ENCODE data around the gene FAAP20.
A peak's percentile ranks its signal among the peaks of the same experiment; 100 is the strongest.

Gene FAAP20

GRCh38 chr1:2165646-2166045, 28.9 kb downstream of the FAAP20 start:
- DNase-seq (ENCODE audit: low spot score in 2 of 2) (no peak), ATAC-seq (ENCODE audit: low read depth) (no peak)
- Mint-ChIP-seq H3K27ac (no peak overlapping the region), H3K9me3 (peaks cover 2% of the 10 kb centered on the region), H3K36me3 (peaks cover 13% of the 10 kb centered on the region), H3K4me3 (no peak overlapping the region), H3K4me1 (no peaks in the 10 kb centered on the region), H3K27me3 (no peaks in the 10 kb centered on the region)

DNA sequence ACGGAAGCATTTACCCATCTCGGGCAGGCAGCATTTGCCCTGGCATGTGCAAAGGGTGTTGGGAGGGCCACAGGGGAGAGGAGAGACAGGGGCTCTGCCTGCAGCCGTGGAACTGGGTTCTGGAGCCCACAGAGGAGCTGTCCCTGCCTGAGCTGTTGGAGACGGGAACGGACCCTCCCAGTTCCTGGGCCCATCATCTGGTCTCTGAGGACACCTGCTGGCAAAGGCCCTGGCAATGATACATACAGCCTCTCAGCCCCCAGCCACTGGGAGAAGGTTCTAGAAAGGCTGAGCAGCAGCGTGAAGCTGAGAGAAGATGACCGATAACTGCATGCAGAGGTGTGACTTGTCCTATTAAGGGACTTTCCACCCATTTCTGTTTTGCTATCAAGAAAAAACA, 31.4 kb downstream of the FAAP20 start:
- no peaks in the 10 kb centered on the region for H3K27me3 Mint-ChIP-seq
- H3K4me3 Mint-ChIP-seq, result no peak overlapping the region
- H3K27ac Mint-ChIP-seq, result no peak overlapping the region
- H3K4me1 Mint-ChIP-seq, result no peaks in the 10 kb centered on the region
- H3K9me3 Mint-ChIP-seq, result peaks cover 2% of the 10 kb centered on the region
- H3K36me3 Mint-ChIP-seq, result peaks cover 20% of the 10 kb centered on the region
- no peak for ATAC-seq (ENCODE audit: low read depth)
- no peak for DNase-seq (ENCODE audit: low spot score in 2 of 2)

GRCh38 chr1:2160451-2161300, 33.9 kb downstream of the FAAP20 start:
- no peak overlapping the region for H3K27ac Mint-ChIP-seq

DNA sequence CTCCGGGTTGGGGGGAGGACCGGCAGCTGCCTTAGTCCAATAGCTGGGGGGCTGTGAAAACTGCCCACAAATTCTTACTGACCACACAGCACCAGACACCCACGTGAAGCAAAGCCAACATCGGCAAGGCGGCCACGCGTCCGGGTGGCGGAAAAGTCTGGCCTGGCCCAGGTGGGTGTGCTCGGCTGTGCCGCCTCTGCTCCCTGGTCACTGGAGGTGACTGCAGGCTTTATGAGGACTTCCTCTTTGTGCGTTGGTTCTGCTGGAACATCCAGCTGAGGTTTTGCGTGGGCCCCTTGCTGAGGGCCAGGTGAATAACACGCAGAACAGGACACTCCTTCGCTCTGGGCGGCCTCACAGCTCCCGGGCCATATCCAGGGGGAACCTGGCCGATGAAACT, 35.4 kb downstream of the FAAP20 start:
- Mint-ChIP-seq H3K4me1 (peaks cover 6% of the 10 kb centered on the region), H3K4me3 (no peak overlapping the region), H3K27ac (no peak overlapping the region), H3K27me3 (no peaks in the 10 kb centered on the region), H3K36me3 (peaks cover 31% of the 10 kb centered on the region), H3K9me3 (peaks cover 7% of the 10 kb centered on the region)
- DNase-seq (ENCODE audit: low spot score in 2 of 2) (no peak), ATAC-seq (ENCODE audit: low read depth) (no peak)

More at GRCh38 chr1:2160451-2161300, 33.9 kb downstream of the FAAP20 start:
- no peak for ATAC-seq (ENCODE audit: low read depth)
- Mint-ChIP-seq H3K36me3 (peaks cover 25% of the 10 kb centered on the region), H3K27me3 (no peaks in the 10 kb centered on the region), H3K9me3 (peaks cover 2% of the 10 kb centered on the region), H3K4me3 (no peak overlapping the region), H3K4me1 (no peaks in the 10 kb centered on the region)
- DNase-seq (ENCODE audit: low spot score in 2 of 2), result no peak

DNA sequence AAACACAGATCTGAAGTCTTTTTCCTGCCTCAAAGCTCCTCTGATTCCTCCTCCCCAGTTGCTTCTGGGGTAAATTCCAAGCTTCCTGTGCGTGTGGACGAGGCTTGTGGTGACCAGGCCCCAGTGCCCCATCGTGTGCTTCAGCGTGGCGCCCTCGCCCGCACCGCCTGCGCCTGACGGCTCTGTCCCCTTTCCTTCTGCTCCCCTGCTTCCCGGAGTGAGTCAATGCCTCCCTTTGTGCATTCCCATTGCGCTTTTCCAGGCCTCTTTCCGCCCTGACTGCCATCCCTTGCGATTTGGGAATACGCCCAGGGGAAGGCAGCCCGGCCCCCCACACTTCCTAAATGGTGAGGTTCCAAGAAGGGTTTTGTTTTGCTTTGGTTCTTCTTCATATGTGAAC, 36.3 kb downstream of the FAAP20 start:
- H3K36me3 Mint-ChIP-seq, result peaks cover 30% of the 10 kb centered on the region
- no peaks in the 10 kb centered on the region for H3K27me3 Mint-ChIP-seq
- ATAC-seq (ENCODE audit: low read depth), result no peak
- no peak overlapping the region for H3K27ac Mint-ChIP-seq
- peaks cover 6% of the 10 kb centered on the region for H3K4me1 Mint-ChIP-seq
- no peak for DNase-seq (ENCODE audit: low spot score in 2 of 2)
- peaks cover 7% of the 10 kb centered on the region for H3K9me3 Mint-ChIP-seq
- H3K4me3 Mint-ChIP-seq, result no peak overlapping the region

DNA sequence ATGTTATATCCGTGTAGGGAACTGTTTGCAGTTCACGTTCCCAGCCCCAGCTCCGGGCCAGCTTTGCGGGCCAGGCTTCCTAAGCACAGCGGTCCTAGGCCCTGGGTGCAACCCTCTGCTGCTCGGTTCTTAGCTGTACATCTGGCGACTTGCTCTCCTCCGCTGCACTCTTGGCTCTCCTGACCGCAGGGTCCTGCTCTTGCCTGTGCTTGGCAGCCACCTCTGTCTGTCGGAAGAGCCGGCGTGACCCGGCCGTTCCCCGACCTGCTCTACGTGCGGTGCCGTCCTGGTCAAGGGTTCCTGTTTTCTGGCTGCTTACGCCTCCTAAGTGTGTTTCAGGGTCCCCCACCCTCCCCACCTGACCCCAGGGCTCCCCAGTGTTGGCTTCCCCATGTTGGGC, 36.7 kb downstream of the FAAP20 start:
- Mint-ChIP-seq H3K9me3 (peaks cover 5% of the 10 kb centered on the region), H3K4me1 (peaks cover 6% of the 10 kb centered on the region), H3K27me3 (no peaks in the 10 kb centered on the region), H3K36me3 (peaks cover 26% of the 10 kb centered on the region), H3K4me3 (no peak overlapping the region), H3K27ac (no peak overlapping the region)
- ATAC-seq (ENCODE audit: low read depth) (no peak), DNase-seq (ENCODE audit: low spot score in 2 of 2) (no peak)

GRCh38 chr1:2156866-2157265, 37.7 kb downstream of the FAAP20 start:
- Mint-ChIP-seq H3K27me3 (no peaks in the 10 kb centered on the region), H3K4me1 (peaks cover 6% of the 10 kb centered on the region), H3K9me3 (peaks cover 5% of the 10 kb centered on the region), H3K36me3 (peaks cover 28% of the 10 kb centered on the region), H3K27ac (no peak overlapping the region), H3K4me3 (no peak overlapping the region)
- ATAC-seq (ENCODE audit: low read depth) (no peak), DNase-seq (ENCODE audit: low spot score in 2 of 2) (no peak)

GRCh38 chr1:2155788-2156187, 38.8 kb downstream of the FAAP20 start:
- no peak overlapping the region for H3K4me3 Mint-ChIP-seq
- ATAC-seq (ENCODE audit: low read depth) (no peak), DNase-seq (ENCODE audit: low spot score in 2 of 2) (no peak)
- peaks cover 6% of the 10 kb centered on the region for H3K4me1 Mint-ChIP-seq
- H3K36me3 Mint-ChIP-seq, result peaks cover 28% of the 10 kb centered on the region
- H3K27ac Mint-ChIP-seq, result no peak overlapping the region
- peaks cover 5% of the 10 kb centered on the region for H3K9me3 Mint-ChIP-seq
- H3K27me3 Mint-ChIP-seq, result no peaks in the 10 kb centered on the region

DNA sequence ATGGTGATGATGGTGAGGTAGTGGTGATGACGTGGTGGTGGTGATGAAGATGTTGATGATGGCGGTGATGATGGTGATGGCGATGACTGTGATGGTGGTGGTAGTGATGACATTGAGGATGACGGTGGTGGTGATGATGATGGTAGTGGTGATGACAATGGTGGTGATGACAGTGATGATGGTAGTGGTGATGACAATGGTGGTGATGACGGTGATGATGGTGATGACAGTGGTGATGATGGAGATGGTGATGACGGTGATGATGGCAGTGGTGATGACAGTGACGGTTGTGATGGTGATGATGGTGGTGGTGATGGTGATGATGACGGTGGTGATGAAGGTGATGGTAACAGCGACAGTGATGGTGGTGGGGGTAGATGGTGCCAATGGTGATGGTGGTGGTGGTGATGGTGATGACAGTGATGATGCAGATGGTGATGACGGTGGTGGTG, 39.4 kb downstream of the FAAP20 start:
- no peak overlapping the region for H3K4me3 Mint-ChIP-seq
- no peak for DNase-seq (ENCODE audit: low spot score in 2 of 2)
- peaks cover 6% of the 10 kb centered on the region for H3K4me1 Mint-ChIP-seq
- H3K27me3 Mint-ChIP-seq, result no peaks in the 10 kb centered on the region
- ATAC-seq (ENCODE audit: low read depth), result no peak
- no peak overlapping the region for H3K27ac Mint-ChIP-seq
- H3K9me3 Mint-ChIP-seq, result peaks cover 5% of the 10 kb centered on the region
- H3K36me3 Mint-ChIP-seq, result peaks cover 24% of the 10 kb centered on the region

DNA sequence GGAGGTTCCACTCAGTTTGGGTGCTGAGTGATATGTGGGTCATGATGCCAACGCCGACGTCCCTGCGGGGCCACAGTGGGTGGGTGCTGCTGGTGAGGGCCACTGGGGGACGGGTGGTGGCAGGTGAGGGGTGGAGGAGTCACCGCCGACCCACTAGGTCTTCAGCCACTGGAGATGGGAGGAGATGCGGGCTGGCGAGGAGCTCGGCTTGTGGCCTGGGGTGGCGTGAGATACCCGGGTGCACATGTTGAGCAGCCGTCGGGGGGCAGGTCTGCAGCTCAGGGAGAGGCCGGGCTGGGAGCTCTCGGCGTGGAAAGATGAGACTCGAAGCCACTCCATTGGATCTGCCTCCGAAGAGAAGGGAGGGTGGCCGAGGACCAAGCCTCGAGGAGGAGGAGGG, 40.5 kb downstream of the FAAP20 start:
- DNase-seq (ENCODE audit: low spot score in 2 of 2) (no peak), ATAC-seq (ENCODE audit: low read depth) (no peak)
- Mint-ChIP-seq H3K27me3 (no peaks in the 10 kb centered on the region), H3K4me3 (no peak overlapping the region), H3K36me3 (peaks cover 22% of the 10 kb centered on the region), H3K27ac (no peak overlapping the region), H3K4me1 (peaks cover 6% of the 10 kb centered on the region), H3K9me3 (peaks cover 5% of the 10 kb centered on the region)

DNA sequence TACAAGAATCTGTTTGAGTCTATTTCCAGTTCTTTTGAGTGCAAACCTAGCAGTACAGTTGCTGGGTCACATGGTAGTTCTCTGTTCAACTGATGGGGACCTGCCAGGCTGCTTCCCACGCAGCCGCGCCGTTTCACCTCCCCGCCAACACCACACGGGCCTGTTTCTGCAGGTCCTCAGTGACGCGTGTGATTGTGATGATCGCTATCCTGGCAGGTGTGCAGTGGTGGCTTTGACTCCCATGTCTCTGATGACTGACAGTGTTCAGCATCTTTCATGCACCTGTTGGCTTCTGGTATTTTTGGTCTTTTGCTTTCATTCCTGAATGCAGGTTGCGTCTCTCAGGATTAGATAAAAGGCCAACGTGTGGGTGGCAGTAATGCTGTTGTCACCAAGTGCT, 41.6 kb downstream of the FAAP20 start:
- Mint-ChIP-seq H3K27ac (no peak overlapping the region), H3K9me3 (peaks cover 5% of the 10 kb centered on the region), H3K27me3 (no peaks in the 10 kb centered on the region), H3K4me3 (no peak overlapping the region), H3K4me1 (peaks cover 6% of the 10 kb centered on the region), H3K36me3 (peaks cover 18% of the 10 kb centered on the region)
- DNase-seq (ENCODE audit: low spot score in 2 of 2) (no peak), ATAC-seq (ENCODE audit: low read depth) (no peak)

DNA sequence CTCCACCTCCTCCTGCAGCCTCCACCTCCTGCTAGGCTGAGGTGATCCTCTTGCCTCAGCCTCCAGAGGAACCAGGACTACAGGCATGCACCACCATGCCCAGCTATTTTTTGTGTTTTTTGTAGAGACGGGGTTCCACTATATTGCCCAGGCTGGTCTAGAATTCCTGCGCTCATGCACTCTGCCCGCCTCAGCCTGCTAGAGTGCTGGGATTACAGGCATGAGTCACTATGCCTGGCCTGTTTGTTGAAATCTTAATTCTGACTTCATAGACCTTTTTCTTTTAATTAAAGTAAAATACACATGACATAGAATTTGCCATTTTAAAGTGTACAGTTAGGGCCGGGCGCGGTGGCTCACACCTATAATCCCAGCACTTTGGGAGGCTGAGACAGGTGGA, 42.7 kb downstream of the FAAP20 start:
- no peak overlapping the region for H3K4me3 Mint-ChIP-seq
- ATAC-seq (ENCODE audit: low read depth), result no peak
- H3K4me1 Mint-ChIP-seq, result peaks cover 6% of the 10 kb centered on the region
- peaks cover 18% of the 10 kb centered on the region for H3K36me3 Mint-ChIP-seq
- H3K27ac Mint-ChIP-seq, result no peak overlapping the region
- H3K27me3 Mint-ChIP-seq, result no peaks in the 10 kb centered on the region
- no peak for DNase-seq (ENCODE audit: low spot score in 2 of 2)
- peaks cover 5% of the 10 kb centered on the region for H3K9me3 Mint-ChIP-seq

- ATAC-seq (ENCODE audit: low read depth), result no peak
- H3K27ac Mint-ChIP-seq, result no peak overlapping the region
Observed at GRCh38 chr1:2151252-2151651, 43.3 kb downstream of the FAAP20 start.

GRCh38 chr1:2150801-2151200, 43.8 kb downstream of the FAAP20 start:
- H3K4me3 Mint-ChIP-seq, result no peak overlapping the region
- H3K36me3 Mint-ChIP-seq, result peaks cover 14% of the 10 kb centered on the region
- DNase-seq (ENCODE audit: low spot score in 2 of 2) (no peak), ATAC-seq (ENCODE audit: low read depth) (no peak)
- H3K9me3 Mint-ChIP-seq, result peaks cover 5% of the 10 kb centered on the region
- H3K27ac Mint-ChIP-seq, result no peak overlapping the region
- H3K4me1 Mint-ChIP-seq, result peaks cover 6% of the 10 kb centered on the region
- no peaks in the 10 kb centered on the region for H3K27me3 Mint-ChIP-seq

More at GRCh38 chr1:2151252-2151651, 43.3 kb downstream of the FAAP20 start:
- Mint-ChIP-seq H3K27me3 (no peaks in the 10 kb centered on the region), H3K36me3 (peaks cover 14% of the 10 kb centered on the region), H3K4me3 (no peak overlapping the region), H3K9me3 (peaks cover 5% of the 10 kb centered on the region), H3K4me1 (peaks cover 6% of the 10 kb centered on the region)
- DNase-seq (ENCODE audit: low spot score in 2 of 2), result no peak

GRCh38 chr1:2148691-2149090, 45.9 kb downstream of the FAAP20 start:
- DNase-seq (ENCODE audit: low spot score in 2 of 2) (no peak), ATAC-seq (ENCODE audit: low read depth) (peak; percentile 66)
- no peaks in the 10 kb centered on the region for H3K4me1 Mint-ChIP-seq
- H3K36me3 Mint-ChIP-seq, result peaks cover 6% of the 10 kb centered on the region
- H3K9me3 Mint-ChIP-seq, result no peaks in the 10 kb centered on the region
- no peak overlapping the region for H3K27ac Mint-ChIP-seq
- H3K27me3 Mint-ChIP-seq, result no peaks in the 10 kb centered on the region
- no peak overlapping the region for H3K4me3 Mint-ChIP-seq
